Renal cortical epithelial cell (primary cell): Measurements from ENCODE around the gene LTBP1. TPM values are rescaled to one million over a fixed set of nuclear protein-coding genes. Genes with fewer than 3 reads are reported as not detected.
A peak's percentile ranks its signal among the peaks of the same experiment; 100 is the strongest.

Experiments used
- DNase-seq: peaks from one replicate; pipeline ENCODE4 v3.0.0-alpha.2; 2011; ENCODE audit warnings: low read depth
- total RNA-seq: library from RNA; depleted of rRNA; stranded (reverse); fragments of >200 nt; gene quantifications from 2 replicates; pipeline ENCODE4 v1.2.3, GENCODE V29; 2014

The LTBP1 gene
- total RNA-seq, 1 donor from 2014 or later, result 0.89 TPM

DNA sequence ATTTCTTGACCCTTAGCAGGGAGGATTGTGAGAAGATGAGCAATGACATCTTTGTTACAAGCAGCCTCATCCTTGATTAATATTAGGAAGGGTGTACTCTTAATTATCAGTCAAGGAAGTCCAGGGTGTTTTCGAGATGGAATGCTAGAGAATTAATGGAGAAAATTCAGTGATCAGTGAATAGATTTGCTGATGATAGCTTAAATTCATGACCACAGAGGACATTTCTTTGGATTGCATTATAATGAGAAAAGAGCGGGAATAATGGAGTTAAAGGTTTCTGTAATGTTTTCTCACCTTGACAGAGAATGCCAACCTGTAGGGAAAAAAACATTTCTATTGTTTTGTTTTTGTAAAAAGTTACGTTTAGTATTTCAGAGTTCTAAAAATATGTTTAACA, 249.9 kb downstream of the LTBP1 start:
- no peak for DNase-seq

DNA sequence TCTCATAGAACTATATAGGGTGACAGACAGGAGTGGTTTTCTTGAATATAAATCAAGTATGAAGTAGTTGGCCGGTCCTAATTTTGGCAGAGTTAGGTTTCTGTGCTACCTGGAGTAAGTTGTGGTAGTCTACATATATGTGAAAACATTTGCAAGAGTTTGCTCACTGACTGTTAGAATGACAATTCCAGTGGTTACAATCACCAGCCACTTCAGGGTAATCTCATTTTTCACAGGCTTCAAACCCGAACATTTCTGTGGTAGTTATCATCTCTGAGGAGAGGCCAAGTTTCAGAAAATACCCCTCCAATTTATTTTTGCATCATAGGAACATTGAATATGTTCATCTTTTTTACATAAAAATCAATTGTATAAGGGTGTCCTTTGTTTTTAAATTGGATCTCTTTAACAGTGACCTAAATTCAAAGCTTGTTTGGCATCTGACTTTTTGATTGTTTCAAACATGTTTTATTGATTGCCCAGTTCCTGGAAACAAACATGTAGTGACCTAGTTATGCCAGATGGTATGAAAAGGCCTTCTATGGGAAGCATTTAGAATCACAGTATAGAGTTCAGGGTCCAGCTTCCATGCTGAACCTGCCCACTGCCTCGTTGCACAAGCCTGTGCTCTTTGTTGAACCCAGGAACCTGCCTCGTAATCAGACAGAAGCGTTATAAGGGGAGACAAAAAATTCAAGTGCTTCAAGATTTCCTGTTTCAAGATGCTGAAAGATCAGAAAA, 250.6 kb downstream of the LTBP1 start:
- no peak for DNase-seq

DNA sequence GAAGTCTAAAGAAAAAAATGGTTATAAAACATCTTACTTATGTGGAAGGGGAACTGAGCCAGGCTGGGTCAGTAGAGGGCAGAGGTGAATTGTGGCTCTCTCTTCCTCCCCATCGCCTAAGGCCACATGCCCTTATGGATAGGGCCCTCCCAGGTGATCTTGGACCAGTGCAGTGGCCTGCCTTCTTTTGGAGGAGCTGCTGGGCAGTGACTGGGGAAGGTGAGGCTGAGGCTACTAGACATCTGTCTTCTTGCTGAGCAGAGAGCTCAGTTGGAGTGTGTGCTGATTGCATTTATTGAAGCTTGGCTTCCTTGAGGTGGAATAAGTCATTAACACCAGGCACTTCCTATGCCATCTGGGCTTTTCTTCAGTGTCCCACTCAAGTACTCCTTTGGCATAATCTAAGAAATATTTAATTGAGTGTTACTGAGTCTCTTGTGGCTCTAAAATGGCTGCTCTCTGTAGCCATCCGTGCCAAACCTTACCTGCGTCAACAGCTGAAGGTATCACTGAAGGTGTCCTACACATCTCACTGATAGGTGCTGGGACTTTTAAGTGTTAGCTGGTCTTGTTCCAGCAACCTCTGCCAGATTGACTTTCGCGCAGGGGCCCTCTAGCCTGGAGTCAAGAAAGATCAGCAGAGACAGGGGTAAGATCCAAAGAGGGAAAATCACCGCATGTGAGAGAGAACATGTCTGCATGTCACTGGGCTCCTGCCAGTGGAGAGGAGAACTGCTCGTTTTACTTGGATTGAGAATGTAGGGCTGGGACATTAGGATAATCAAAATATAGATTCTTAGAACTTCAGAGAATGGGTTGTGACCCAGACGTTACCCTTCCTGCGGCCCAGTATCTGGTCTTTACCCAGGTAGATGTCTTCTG, 256.1 kb downstream of the LTBP1 start:
- DNase-seq, result no peak

DNA sequence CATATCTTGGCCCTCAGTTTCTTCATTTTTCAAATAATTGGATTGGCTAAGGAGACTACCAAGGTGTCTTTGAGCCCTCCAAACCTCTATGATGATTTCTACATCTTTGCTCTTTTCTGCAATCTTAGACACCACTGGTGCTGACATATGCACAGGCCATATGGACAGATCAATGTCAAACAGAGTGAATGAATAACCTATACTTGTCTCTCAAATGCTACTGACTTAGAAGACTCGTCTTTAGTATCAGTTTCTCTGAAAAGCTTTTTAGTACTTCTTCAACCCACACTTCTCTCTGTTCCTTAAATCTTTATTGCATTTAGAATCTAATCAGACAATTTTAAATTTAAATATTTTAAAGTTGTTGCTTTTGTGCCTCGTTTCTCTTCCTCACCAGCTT, 258.2 kb downstream of the LTBP1 start:
- no peak for DNase-seq

DNA sequence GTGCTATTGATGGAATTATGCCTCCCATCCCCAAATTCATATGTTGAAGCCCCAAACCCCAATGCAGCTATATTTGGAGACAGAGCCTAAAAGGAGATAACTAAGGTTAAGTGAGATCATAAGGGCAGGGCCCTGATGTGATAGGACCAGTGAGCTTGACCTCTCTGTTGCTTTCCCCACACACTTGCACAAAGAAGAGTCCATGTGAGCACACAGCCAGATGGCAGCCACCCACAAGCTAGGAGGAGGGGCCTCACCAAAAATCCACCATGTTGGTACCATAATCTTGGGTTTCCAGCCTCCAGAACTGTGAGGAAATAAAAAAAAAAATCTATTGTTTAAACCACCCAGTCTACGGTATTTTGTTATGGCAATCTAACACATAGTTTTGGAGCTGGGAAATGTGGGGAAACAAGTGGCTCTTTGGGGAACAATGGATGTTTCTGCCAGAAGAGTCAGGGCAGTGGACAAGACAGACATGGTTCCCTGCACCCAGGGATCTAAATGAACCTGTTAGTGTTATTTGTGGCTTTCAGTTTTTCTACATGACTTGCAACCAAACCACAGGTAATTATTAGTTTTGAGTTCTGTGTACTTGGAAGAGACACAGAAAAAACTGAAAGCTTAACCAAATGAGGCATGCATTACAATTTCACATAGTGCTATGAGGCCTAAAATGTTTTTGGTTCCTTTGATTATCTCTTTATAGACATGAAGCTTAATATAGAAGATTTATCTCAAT, 259.1 kb downstream of the LTBP1 start:
- DNase-seq, result peak; percentile 93

DNA sequence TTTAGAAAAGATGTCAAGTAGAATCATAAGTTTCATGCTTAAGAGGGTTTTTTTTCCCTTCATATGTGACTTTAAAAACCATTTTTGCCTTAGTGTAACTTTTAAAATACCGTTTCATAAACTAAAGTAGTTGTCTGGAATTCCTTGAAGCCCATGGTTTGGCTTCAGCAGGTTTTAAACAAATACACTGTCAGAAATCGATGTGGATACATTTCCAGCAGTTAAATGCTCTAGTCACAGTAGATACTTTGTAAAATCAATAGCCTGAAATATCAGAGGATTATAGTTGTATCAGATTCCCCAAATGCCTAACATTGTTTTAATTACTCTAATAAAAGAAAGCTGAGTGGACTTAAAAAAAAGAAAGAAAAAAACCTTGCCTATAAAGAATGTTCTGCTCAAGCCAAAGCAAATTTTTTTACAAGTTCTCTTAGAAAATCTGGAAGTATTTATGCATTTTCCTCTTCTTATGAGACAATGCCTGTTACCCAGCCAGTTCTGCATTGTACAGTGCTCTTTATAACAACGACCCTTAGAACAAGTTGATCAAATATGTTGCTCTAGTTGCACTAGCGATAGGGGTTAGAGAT, 260.5 kb downstream of the LTBP1 start:
- no peak for DNase-seq

DNA sequence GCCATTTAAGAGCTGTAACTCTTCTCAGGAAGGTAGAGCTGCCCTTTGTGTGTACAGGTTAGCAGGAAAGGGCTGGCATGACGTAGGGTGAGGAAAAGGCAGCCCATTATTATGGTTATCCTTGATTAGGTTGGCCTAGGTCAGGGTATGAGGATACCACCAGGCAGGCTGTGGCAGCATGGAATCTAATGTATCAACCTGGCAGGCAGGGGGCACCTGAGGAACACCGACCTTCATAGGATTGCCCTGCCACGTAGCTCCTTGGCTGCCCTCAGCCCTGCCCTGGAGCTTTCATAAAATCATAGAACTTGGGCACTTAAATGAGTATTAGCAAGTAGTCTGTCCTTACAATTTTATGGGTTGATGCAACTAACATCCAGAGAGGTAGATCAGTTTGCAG, 261.6 kb downstream of the LTBP1 start:
- DNase-seq, result no peak

DNA sequence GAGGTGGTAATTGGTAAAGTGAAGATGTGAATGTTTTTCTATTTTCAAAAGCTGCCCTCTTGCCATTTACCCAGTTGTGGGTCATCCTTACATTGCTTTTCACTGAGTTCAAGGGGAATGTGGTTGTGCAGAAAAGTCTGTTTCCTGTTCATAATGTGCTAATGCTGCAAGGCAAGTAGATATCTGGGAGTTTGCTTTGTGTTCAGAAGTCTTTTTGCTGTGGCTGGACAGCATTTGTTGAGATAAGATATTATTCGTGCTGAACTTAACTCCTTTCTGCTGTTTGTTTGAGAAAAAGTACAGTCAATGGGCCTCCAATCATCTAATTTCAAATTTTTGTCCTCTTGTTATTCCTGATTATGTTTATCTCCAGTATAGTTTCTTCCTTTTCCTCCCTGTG, 263.2 kb downstream of the LTBP1 start:
- no peak for DNase-seq

DNA sequence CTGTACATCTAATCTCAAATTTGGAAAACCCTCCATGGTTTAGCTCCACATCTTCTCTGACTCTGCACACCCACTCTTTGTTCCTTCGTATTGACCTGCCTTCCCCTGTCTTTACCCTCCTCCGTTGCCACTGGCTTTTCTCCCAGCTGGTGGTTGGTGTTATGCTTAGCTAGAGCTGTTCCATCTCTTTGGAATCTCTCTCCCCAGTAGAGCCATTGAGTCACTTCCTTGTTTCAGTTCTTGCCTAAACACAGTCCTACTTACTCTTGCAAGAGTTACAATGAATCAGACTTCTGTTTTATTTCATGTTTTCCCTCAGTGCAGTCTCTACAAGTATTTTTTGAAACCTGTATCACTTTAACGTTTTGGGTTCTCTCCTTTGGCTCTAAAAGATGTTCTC, 263.9 kb downstream of the LTBP1 start:
- DNase-seq, result peak; percentile 98

DNA sequence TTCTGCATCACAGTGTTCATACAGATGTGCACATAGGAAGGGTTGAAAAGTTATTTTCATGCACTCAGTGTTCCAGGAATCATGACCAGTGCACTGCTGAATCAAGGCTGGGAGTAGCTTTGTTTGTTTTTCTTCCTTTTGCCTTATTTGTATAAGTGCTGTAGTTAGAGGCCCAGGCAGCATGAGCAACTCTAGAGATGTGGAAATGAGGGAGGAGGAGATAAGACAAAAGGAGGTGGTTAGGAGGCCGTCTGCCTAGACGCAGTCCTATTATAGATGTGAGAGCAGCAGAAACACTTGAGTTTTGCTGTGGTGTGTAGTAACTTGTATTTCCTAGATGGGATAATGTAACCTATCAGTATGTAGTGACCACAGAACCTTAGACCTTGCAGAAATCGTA, 265.4 kb downstream of the LTBP1 start:
- DNase-seq, result peak; percentile 87

DNA sequence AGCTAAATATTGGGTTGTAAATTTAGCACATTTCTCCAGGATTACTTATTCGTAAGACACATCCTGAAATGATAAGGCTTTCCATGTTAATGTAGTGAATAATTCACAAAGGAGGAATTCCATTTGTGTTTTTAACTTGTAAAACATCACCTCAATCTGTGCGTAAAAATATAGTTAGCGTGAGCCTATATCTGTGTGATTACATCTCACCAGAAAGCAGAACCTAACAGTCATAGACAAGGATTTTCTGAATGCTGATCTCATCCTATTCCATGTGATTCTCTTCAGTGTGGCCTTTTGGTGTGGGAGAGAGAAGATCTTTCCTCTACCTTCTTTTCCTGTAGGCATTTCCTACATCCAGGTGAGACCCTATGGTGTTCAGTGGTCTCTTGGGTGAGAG, 266.5 kb downstream of the LTBP1 start:
- DNase-seq, result no peak

DNA sequence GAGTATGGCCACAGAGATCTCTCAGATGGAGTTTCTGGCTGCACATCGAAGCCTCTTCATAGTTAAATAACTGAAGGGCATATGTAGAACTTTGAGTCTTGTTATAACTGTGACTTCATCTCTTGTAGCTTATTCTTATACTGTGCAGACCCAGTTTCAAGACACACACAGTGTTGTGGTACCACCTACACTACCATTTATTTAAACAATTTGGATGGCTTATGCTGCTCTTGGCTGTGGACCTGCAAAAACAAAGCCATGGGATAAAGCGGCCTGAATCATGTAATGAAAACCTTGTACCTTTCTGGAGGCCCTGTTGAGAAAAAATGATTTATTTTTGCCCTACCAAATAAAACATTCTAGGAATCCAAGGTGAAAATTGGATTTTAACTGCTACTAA, 266.9 kb downstream of the LTBP1 start:
- DNase-seq, result no peak

DNA sequence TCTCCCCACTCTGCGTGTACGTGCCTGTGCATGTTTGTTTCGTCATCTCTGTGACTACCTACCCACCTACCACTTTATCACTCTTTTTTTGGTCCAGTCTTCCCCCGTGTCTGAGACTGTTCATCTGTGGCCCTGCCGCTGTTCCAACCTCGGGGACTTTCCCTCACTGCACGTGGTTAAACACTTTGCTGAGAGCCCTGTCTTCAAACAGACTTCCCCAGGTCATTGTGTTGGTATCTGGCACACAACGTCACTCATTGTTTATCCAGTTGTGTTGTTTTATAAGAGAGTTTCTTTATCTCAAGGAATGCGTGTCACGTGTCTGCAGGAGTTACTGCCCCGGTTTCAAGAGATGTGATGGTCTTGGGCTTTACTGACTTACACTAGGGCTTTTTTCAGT, 267.7 kb downstream of the LTBP1 start:
- DNase-seq, result no peak

DNA sequence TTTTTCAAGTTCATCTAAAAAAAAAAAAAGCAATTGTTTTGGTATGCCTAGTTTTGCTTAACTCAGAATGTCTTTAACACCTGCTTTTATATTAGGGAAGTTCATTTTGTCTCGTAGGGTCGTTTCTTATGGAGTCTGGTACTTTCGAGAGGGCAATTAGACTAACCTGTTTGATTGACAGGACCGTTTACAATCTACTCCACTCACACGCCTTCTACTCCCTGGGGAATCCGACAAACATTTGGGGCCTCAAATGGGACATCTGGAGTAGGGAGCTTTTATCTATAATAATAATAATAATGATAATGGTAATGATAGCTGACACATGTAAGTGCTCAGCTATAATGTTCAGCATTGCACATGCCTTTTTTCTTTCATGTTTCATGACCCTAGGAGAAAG, 268.1 kb downstream of the LTBP1 start:
- no peak for DNase-seq

DNA sequence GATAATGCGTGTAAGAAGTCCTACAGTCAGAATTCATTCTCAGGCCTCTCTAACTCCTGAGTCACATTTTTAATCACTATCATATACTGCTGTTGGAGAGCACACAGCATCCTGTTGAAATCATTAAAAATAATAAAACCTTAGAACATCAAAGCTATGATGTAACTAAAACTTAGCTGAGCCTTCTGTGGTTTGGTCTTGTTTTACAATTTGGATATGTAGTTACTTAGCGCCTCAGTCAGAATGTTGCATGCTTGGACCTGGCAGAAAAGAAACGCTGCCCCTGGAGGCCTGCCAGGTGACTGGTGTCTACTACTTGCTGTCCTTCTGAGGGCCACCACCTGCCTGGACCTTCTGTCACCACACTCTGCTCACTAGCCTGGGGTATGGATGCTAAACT, 268.5 kb downstream of the LTBP1 start:
- peak; percentile 34 for DNase-seq

DNA sequence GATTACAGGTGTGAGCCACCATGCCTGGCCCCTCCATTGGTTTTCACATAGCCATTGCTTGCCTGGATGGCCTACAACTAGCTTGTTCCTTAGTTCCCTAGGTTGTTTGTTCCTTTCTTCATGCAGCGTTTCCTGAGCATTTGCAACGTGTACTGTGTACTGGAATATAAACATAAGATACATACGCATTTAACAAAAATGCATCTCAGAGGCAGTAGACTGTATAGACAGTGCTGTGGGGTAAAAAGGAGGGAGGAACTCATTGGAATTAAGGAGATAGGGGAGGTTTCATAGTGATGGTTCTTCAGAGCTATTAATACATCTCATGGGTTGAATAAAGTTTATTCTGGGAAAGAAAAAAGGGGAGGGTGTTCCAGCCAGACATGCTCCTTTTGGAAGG, 269.2 kb downstream of the LTBP1 start:
- DNase-seq, result no peak

DNA sequence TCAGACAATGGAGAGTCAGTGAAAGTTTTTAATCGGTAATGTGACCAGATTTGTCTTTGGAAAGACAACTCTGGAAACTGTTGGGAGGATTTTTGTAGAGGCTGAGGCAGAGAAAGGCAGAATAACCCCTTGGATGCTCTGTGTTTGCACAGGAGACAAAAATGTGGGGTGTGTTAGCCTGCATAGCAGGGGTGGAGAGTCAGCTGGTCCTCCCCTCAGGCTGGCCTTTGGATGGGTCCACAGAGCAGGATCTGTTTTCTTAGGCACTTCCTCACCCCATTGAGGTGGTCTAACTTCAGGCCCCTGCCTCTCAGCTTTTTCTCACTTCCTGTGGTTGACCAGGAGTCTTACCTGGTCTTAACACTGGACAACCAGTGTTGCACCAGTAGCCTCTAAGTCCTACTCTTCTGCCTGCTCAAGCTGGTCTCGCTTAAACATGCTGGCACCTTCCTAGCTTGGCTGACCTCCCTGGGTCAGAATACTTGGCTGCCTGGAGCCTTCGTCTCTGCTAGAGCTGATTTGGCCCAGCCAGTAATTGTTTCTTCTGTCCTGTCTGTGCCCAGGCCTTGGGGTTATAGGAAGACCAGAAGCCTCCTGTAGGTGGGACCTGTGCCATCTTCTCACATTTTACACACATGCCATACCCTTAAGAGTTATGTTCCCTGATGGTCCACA, 269.9 kb downstream of the LTBP1 start:
- peak; percentile 24 for DNase-seq

DNA sequence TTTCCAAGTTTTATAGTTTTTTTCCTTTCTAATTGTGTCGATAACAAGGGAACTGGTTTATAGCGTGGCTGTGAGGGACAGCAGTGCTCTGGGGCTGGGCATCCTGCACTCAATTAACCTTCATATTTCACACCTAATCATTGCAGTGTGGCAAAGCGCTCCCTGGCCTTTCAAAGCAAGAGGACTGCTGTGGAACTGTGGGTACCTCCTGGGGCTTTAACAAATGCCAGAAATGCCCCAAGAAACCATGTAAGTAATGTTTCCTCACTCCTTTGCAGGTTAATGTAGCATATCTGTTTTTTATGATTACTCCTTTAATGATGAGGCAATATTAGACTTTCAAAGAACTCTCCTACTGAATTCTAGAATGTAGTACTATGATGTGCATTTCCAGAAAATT, 270.7 kb downstream of the LTBP1 start:
- DNase-seq, result peak; percentile 93

DNA sequence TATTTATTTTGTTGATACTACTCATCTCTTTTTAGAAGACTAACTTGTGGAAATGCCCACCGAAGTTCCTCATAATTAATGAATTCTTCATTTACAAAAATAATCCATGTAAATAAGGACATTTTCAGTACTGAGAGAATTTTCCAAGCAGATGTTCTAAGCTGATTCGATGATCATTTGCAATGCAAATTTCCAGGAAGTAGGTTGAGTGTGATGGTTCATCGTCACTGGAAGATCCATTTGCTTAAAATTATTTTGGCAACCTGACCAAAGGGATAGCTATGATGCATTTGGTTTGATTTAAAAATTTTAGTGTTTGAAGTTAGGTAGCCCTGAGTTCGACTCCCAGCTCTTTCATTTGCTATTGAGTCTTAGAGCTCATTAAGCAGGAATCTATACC, 272.4 kb downstream of the LTBP1 start:
- no peak for DNase-seq

DNA sequence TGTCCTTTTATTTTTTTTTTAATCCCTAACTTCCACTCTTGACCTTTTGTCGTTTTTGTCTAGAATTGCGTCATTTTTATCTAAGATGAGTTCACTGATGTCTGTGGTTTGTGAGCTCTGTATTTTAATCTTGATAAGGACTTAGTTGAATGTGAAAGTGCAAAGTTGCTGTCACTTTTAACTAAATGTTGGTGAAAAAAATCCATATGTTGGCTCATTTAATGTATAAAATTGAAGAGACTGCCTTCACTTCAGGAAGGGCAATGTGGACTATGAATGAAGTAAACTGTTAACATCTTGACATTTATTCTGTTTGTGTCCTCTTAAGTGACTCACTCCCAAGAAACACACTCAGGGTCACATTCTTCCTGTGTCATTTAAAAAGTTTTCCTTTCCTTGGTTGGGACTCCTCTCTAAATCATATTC, 273.1 kb downstream of the LTBP1 start:
- peak; percentile 58 for DNase-seq

DNA sequence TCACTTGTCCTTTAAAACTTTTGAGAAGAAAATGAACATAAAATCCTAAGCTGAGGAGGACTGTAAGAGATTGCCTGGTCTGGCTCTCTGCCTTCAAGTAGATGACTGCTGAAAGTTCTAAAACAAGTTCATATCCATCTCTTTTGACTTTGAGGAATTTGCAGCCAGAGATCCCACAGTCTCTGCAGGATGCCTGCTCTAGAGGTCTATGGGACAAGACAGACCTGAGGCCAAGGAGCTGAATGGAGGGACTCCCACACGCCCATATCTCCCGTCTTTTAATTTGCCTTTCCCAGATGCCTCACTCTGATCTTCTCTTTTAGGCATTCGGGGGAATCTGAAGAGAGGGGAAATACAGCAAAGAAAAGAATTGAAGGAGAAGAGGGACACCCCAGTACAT, 273.8 kb downstream of the LTBP1 start:
- DNase-seq, result no peak
